Measurements from ENCODE around the gene BABAM2. TPM values are rescaled to one million over a fixed set of nuclear protein-coding genes. Genes with fewer than 3 reads are reported as not detected.

BABAM2 gene
- polyA plus RNA-seq, 3 donors, result 33.2 to 52.8 (median 49.3) TPM

DNA sequence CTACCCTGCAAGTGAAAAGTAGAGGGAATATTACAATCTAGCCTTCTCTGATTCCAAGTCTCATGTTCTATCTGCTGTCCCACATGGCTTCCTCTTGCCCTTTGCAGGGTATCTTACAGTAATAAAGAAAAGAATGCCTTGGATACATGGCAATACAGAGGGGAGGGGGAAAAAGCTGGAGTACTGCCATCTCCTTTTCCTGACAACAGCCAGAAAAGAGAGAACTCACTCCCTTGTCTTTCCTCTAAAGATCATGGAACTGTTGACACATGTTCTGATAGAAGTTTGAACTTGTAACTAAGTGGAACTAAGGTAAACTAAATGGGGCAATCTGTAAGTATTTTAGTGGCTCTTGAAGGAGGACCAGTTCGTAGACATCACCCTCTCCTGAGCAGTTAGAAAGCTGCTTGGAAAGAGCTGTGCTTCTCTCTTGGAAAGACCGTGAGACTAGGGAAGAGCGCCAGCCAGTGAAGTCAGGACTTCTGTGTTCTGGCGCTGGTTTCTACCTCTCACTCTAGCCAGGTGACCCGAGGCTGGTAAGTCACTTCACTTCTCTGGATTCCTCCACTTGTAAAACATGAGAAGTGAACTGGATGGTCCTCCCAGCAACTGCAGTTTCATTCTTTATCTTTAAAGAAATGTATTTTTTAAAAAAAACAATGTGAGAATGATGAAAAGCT, 259.8 kb downstream of the BABAM2 start:
- H3K27ac ChIP-seq (ENCODE audit: low read depth in 1 of 2, low read length in 2 of 2), result no peak overlapping the region
- no peaks in the 10 kb centered on the region for H3K27me3 ChIP-seq (ENCODE audit: control insufficient read depth in 2 of 2, insufficient read depth in 2 of 2, low read length in 2 of 2)
- Mint-ChIP-seq H3K9me3 (peaks cover 3 to 12% (median 5%) of the 10 kb centered on the region in 7 donors), H3K4me3 (no peak overlapping the region), H3K27ac (no peak overlapping the region), H3K4me1 (peaks cover 6% of the 10 kb centered on the region), H3K27me3 (ENCODE audit: low read depth in 3 of 3) (no peaks in the 10 kb centered on the region), H3K36me3 (peaks cover 39 to 42% of the 10 kb centered on the region in 2 donors)
- TF ChIP-seq, protein P1, sequence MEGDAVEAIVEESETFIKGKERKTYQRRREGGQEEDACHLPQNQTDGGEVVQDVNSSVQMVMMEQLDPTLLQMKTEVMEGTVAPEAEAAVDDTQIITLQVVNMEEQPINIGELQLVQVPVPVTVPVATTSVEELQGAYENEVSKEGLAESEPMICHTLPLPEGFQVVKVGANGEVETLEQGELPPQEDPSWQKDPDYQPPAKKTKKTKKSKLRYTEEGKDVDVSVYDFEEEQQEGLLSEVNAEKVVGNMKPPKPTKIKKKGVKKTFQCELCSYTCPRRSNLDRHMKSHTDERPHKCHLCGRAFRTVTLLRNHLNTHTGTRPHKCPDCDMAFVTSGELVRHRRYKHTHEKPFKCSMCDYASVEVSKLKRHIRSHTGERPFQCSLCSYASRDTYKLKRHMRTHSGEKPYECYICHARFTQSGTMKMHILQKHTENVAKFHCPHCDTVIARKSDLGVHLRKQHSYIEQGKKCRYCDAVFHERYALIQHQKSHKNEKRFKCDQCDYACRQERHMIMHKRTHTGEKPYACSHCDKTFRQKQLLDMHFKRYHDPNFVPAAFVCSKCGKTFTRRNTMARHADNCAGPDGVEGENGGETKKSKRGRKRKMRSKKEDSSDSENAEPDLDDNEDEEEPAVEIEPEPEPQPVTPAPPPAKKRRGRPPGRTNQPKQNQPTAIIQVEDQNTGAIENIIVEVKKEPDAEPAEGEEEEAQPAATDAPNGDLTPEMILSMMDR (IDR thresholded peaks at IDR 0.05), result no peak
- DNase-seq, result no peak
- no peak overlapping the region for H3K4me3 ChIP-seq (replicated peaks in 1 of 3; ENCODE audit: low read depth in 2 of 3, low read length in 3 of 3)
- H3K4me1 ChIP-seq (ENCODE audit: control insufficient read depth in 1 of 2, insufficient read depth in 2 of 2, low read length in 2 of 2), result no peaks in the 10 kb centered on the region
- WGBS (ENCODE audit: insufficient coverage), result 100% methylated on average over 3 of the region's 5 CpGs
- no peaks in the 10 kb centered on the region for H3K79me2 ChIP-seq (ENCODE audit: insufficient read depth, low read length)
- H3K9ac ChIP-seq (ENCODE audit: insufficient read depth, low read length, poor library complexity, severe bottlenecking), result no peak overlapping the region
- H4K20me1 ChIP-seq (ENCODE audit: insufficient read depth, low read length), result no peaks in the 10 kb centered on the region
- H3K36me3 ChIP-seq (replicated peaks in 1 of 2; ENCODE audit: control insufficient read depth in 1 of 2, insufficient read depth in 2 of 2, low read length in 2 of 2), result peaks cover 0 to 6% of the 10 kb centered on the region in 2 donors
- H3K4me2 ChIP-seq (replicated peaks; ENCODE audit: extremely low read depth, low read length, poor library complexity, severe bottlenecking), result no peak overlapping the region
- no peak overlapping the region for H2AFZ ChIP-seq (ENCODE audit: insufficient read depth, low read depth, low read length, poor library complexity, severe bottlenecking)
- intact Hi-C loops (cut with micrococcal nuclease), result no loop called here
- H3K9me3 ChIP-seq (replicated peaks in 1 of 2; ENCODE audit: control insufficient read depth in 1 of 2, insufficient read depth in 1 of 2, low read length in 2 of 2), result peaks cover 0 to 4% of the 10 kb centered on the region in 2 donors

DNA sequence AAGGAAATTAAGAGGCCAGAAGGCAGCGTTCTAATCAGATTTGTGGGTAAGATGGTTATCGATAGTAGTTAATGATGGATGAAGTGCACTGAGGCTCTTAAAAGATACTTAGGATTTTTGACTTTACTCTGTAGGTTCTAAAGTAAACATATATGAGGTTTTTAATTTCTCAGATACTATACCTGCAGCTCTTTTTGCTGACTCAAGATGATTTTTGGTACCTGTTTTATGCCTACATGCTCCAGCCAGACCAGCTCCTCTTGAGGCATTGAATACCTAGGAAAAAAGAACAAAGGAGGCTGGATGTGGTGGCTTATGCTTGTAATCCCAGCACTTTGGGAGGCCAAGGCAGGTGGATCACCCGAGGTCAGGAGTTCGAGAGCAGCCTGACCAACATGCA, 260.5 kb downstream of the BABAM2 start:
- H3K36me3 ChIP-seq (replicated peaks in 1 of 2; ENCODE audit: control insufficient read depth in 1 of 2, insufficient read depth in 2 of 2, low read length in 2 of 2), result peaks cover 0 to 12% of the 10 kb centered on the region in 2 donors
- no peaks in the 10 kb centered on the region for H3K27me3 Mint-ChIP-seq (ENCODE audit: low read depth in 3 of 3)
- no peak overlapping the region for H3K4me3 Mint-ChIP-seq
- TF ChIP-seq, protein P1 (IDR thresholded peaks at IDR 0.05), result no peak
- H3K27ac ChIP-seq (ENCODE audit: low read depth in 1 of 2, low read length in 2 of 2), result no peak overlapping the region
- no peak overlapping the region for H3K27ac Mint-ChIP-seq
- peaks cover 6% of the 10 kb centered on the region for H3K4me1 Mint-ChIP-seq
- no peak overlapping the region for H3K4me2 ChIP-seq (replicated peaks; ENCODE audit: extremely low read depth, low read length, poor library complexity, severe bottlenecking)
- no peaks in the 10 kb centered on the region for H3K79me2 ChIP-seq (ENCODE audit: insufficient read depth, low read length)
- H3K4me1 ChIP-seq (ENCODE audit: control insufficient read depth in 1 of 2, insufficient read depth in 2 of 2, low read length in 2 of 2), result no peaks in the 10 kb centered on the region
- H2AFZ ChIP-seq (ENCODE audit: insufficient read depth, low read depth, low read length, poor library complexity, severe bottlenecking), result no peak overlapping the region
- no peak overlapping the region for H3K4me3 ChIP-seq (replicated peaks in 1 of 3; ENCODE audit: low read depth in 2 of 3, low read length in 3 of 3)
- 100% methylated on average over 1 of the region's 4 CpGs for WGBS (ENCODE audit: insufficient coverage)
- H3K9me3 ChIP-seq (replicated peaks in 1 of 2; ENCODE audit: control insufficient read depth in 1 of 2, insufficient read depth in 1 of 2, low read length in 2 of 2), result peaks cover 6 to 10% of the 10 kb centered on the region in 2 donors
- intact Hi-C loops (cut with micrococcal nuclease), result no loop called here
- DNase-seq, result no peak
- H3K27me3 ChIP-seq (ENCODE audit: control insufficient read depth in 2 of 2, insufficient read depth in 2 of 2, low read length in 2 of 2), result no peaks in the 10 kb centered on the region
- no peak overlapping the region for H3K9ac ChIP-seq (ENCODE audit: insufficient read depth, low read length, poor library complexity, severe bottlenecking)
- no peaks in the 10 kb centered on the region for H4K20me1 ChIP-seq (ENCODE audit: insufficient read depth, low read length)
- H3K36me3 Mint-ChIP-seq, result peaks cover 45% of the 10 kb centered on the region in 2 donors
- peaks cover 9 to 18% (median 10%) of the 10 kb centered on the region in 7 donors for H3K9me3 Mint-ChIP-seq
